Hematopoietic multipotent progenitor cell treated with erythropoietin and hydrocortisone succinate and interleukin-3 and kit ligand, for 6 days (in vitro differentiated cells): ENCODE results near the gene ZNF248.
A peak's percentile ranks its signal among the peaks of the same experiment; 100 is the strongest.
"Not testable (repeated sequence)": the region's sequence is repeated elsewhere in the genome, so short reads cannot be mapped to it uniquely, and the experiment has no call there.

Source experiments
- DNase-seq: peaks from one replicate; pipeline ENCODE4 v3.0.0-alpha.2; 2015

Gene ZNF248

GRCh38 chr10:37857287-37858211 lies at the start of gene ZNF248:
ZNF248 (minus strand) TSS chr10:37857610; CDS start chr10:37856310, 1,300 bp downstream.
- peak; percentile 98 for DNase-seq

GRCh38 chr10:37906382-37906781 lies 49.0 kb upstream of the ZNF248 start:
- no peak for DNase-seq

- DNase-seq: no peak
Observed at GRCh38 chr10:37896436-37896835, 39.0 kb upstream of the ZNF248 start.

- DNase-seq: no peak
Observed at GRCh38 chr10:37895674-37896073, 38.3 kb upstream of the ZNF248 start.

GRCh38 chr10:37885850-37886249 lies 28.4 kb upstream of the ZNF248 start:
- DNase-seq: no peak

GRCh38 chr10:37872955-37873354 lies 15.5 kb upstream of the ZNF248 start:
- no peak for DNase-seq

GRCh38 chr10:37872283-37872682 lies 14.9 kb upstream of the ZNF248 start:
- DNase-seq: no peak

GRCh38 chr10:37871568-37872251 lies 14.3 kb upstream of the ZNF248 start:
- no peak for DNase-seq

- DNase-seq: no peak
Observed at GRCh38 chr10:37871143-37871542, 13.7 kb upstream of the ZNF248 start.

GRCh38 chr10:37868796-37869195 lies 11.4 kb upstream of the ZNF248 start:
- DNase-seq: no peak

GRCh38 chr10:37865957-37866803 lies 8.8 kb upstream of the ZNF248 start:
- DNase-seq: no peak

GRCh38 chr10:37865264-37865663 lies 7.9 kb upstream of the ZNF248 start:
- no peak for DNase-seq

GRCh38 chr10:37860494-37861190 lies 3.2 kb upstream of the ZNF248 start:
- no peak for DNase-seq

GRCh38 chr10:37859270-37859669 lies 1.9 kb upstream of the ZNF248 start:
- DNase-seq: not testable (repeated sequence)

GRCh38 chr10:37856881-37857286 lies 526 bp downstream of the ZNF248 start:
- peak; percentile 77 for DNase-seq

- DNase-seq: no peak
Observed at GRCh38 chr10:37855636-37856035, 1.8 kb downstream of the ZNF248 start.

- no peak for DNase-seq
Observed at GRCh38 chr10:37854626-37855025, 2.8 kb downstream of the ZNF248 start.

- no peak for DNase-seq
Observed at GRCh38 chr10:37844644-37845043, 12.8 kb downstream of the ZNF248 start.

GRCh38 chr10:37839243-37839642 lies 18.2 kb downstream of the ZNF248 start:
- DNase-seq: no peak

GRCh38 chr10:37831495-37832333 lies 25.7 kb downstream of the ZNF248 start:
- no peak for DNase-seq

- DNase-seq: no peak
Observed at GRCh38 chr10:37826806-37827205, 30.6 kb downstream of the ZNF248 start.

GRCh38 chr10:37821237-37821636 lies 36.2 kb downstream of the ZNF248 start:
- DNase-seq: no peak
